Kidney epithelial cell (primary cell): ENCODE data around the gene CELF2. TPM values are rescaled to one million over a fixed set of nuclear protein-coding genes. Genes with fewer than 3 reads are reported as not detected.

Experiments used
- DNase-seq: peaks from one replicate; pipeline ENCODE4 v3.0.0-alpha.2; 2010; ENCODE audit warnings: low read depth
- H3K27me3 ChIP-seq: 2 replicates; pipeline ENCODE4 v1.6.0; 2011; ENCODE audit warnings: low read length; ENCODE audit not compliant: control insufficient read depth, insufficient read depth
- H3K36me3 ChIP-seq: 2 replicates; pipeline ENCODE4 v1.5.1; 2011; ENCODE audit warnings: low read length; ENCODE audit not compliant: control insufficient read depth, insufficient read depth
- H3K4me3 ChIP-seq: 2 replicates; pipeline ENCODE4 v1.5.1; 2011; ENCODE audit warnings: low read depth, mild to moderate bottlenecking, control low read depth, low read length
- total RNA-seq: library from RNA; depleted of rRNA; stranded (reverse); fragments of >200 nt; gene quantifications from 2 replicates; pipeline ENCODE4 v1.2.3, GENCODE V29; 2015
- TF ChIP-seq, protein P1 (sequence below): IDR thresholded peaks from 2 replicates; pipeline ENCODE4 v1.5.1; 2011; ENCODE audit warnings: mild to moderate bottlenecking, moderate library complexity, low read length, control low read depth, inconsistent platforms; ENCODE audit not compliant: insufficient read depth, poor library complexity, severe bottlenecking

Gene CELF2
- total RNA-seq, 1 donor from 2014 or later = 15.2 TPM

- Histone ChIP-seq H3K27me3 (no peaks in the 10 kb centered on the region), H3K36me3 (no peaks in the 10 kb centered on the region), H3K4me3 (no peak overlapping the region)
- TF ChIP-seq, protein P1, sequence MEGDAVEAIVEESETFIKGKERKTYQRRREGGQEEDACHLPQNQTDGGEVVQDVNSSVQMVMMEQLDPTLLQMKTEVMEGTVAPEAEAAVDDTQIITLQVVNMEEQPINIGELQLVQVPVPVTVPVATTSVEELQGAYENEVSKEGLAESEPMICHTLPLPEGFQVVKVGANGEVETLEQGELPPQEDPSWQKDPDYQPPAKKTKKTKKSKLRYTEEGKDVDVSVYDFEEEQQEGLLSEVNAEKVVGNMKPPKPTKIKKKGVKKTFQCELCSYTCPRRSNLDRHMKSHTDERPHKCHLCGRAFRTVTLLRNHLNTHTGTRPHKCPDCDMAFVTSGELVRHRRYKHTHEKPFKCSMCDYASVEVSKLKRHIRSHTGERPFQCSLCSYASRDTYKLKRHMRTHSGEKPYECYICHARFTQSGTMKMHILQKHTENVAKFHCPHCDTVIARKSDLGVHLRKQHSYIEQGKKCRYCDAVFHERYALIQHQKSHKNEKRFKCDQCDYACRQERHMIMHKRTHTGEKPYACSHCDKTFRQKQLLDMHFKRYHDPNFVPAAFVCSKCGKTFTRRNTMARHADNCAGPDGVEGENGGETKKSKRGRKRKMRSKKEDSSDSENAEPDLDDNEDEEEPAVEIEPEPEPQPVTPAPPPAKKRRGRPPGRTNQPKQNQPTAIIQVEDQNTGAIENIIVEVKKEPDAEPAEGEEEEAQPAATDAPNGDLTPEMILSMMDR = no peak
- no peak for DNase-seq
Observed at GRCh38 chr10:11057448-11057847, 39.8 kb downstream of the CELF2 start.

DNA sequence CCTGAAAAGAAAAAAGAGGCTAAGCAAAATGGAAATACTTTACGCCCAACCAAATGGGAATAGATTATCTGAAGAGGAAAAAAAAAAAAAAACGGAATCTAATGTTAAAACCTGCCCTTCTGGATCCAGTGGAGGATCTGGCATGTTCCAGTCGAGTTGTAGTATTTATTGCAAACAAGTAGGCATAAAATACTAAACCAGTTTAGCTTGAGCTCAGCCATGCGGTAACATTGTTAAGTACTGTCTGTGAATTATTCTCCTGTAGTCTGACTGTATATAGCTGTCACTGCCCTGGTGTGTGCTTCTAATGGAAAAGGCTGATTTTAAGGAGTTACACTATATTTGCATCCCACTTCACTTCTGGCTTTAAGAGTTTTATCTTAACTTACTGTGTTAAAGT, 40.3 kb downstream of the CELF2 start:
- Histone ChIP-seq H3K36me3 (no peaks in the 10 kb centered on the region), H3K4me3 (no peak overlapping the region), H3K27me3 (no peaks in the 10 kb centered on the region)
- peak; percentile 54 for DNase-seq
- TF ChIP-seq, protein P1 = no peak

GRCh38 chr10:11058965-11059364, 41.3 kb downstream of the CELF2 start:
- Histone ChIP-seq H3K4me3 (no peak overlapping the region), H3K36me3 (no peaks in the 10 kb centered on the region), H3K27me3 (no peaks in the 10 kb centered on the region)
- peak; percentile 63 for DNase-seq
- TF ChIP-seq, protein P1 = no peak

GRCh38 chr10:11063856-11064255, 46.2 kb downstream of the CELF2 start:
- H3K36me3 ChIP-seq = no peaks in the 10 kb centered on the region
- H3K4me3 ChIP-seq = no peak overlapping the region
- no peaks in the 10 kb centered on the region for H3K27me3 ChIP-seq
- no peak for DNase-seq
- TF ChIP-seq, protein P1 = no peak

DNA sequence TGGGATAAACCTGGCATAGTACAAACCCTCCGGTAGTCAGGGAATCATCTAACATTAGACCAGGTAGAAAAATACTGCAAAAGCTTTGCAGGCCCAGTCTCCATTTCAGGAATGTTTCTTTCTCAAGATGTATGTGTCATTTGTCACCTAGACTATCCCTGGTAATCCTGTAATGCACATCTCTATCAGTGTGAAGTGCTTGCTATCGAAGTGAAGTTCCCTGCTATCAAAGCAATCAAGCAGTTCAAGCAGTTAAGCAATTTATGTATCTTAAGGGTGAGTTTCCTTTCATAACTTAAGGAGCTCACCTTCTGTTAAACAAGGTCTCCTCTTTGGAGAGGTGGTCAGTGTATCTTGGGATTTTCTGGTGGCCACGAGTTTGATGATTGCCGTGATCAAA, 47.2 kb downstream of the CELF2 start:
- Histone ChIP-seq H3K27me3 (no peaks in the 10 kb centered on the region), H3K36me3 (no peaks in the 10 kb centered on the region), H3K4me3 (no peak overlapping the region)
- DNase-seq = no peak
- TF ChIP-seq, protein P1 = no peak

GRCh38 chr10:11065567-11065966, 47.9 kb downstream of the CELF2 start:
- H3K36me3 ChIP-seq = no peaks in the 10 kb centered on the region
- H3K4me3 ChIP-seq = no peak overlapping the region
- no peaks in the 10 kb centered on the region for H3K27me3 ChIP-seq
- TF ChIP-seq, protein P1 = no peak
- DNase-seq = no peak
